Nephron progenitor cell (in vitro differentiated cells): ENCODE data around the gene ABCA1.

Experiments
- DNase-seq: peaks from one replicate; pipeline ENCODE4 v3.0.0; 2021
- H3K27ac Mint-ChIP-seq: 2 replicates; pipeline ENCODE4 v1.8.0; 2021; ENCODE audit warnings: mild to moderate bottlenecking, moderate library complexity, mixed read lengths
- H3K27me3 Mint-ChIP-seq: 2 replicates; pipeline ENCODE4 v1.8.0; 2021; ENCODE audit warnings: mild to moderate bottlenecking, low read depth, mixed read lengths; ENCODE audit not compliant: poor library complexity
- H3K36me3 Mint-ChIP-seq: 2 replicates; pipeline ENCODE4 v1.8.0; 2021; ENCODE audit warnings: low read depth, mixed read lengths
- H3K4me1 Mint-ChIP-seq: 2 replicates; pipeline ENCODE4 v1.8.0; 2021; ENCODE audit warnings: mixed read lengths
- H3K4me3 Mint-ChIP-seq: 2 replicates; pipeline ENCODE4 v1.8.0; 2021; ENCODE audit warnings: mild to moderate bottlenecking, moderate library complexity, mixed read lengths
- H3K9me3 Mint-ChIP-seq: 2 replicates; pipeline ENCODE4 v1.8.0; 2021; ENCODE audit warnings: mild to moderate bottlenecking, moderate library complexity, mixed read lengths
- TF ChIP-seq, protein P1 (sequence below): fragments of 200-600 bp; sonication (generic); IDR thresholded peaks from 2 replicates; pipeline ENCODE4 v1.5.0; 2021; ENCODE audit warnings: antibody characterized with exemption

ABCA1 gene

DNA sequence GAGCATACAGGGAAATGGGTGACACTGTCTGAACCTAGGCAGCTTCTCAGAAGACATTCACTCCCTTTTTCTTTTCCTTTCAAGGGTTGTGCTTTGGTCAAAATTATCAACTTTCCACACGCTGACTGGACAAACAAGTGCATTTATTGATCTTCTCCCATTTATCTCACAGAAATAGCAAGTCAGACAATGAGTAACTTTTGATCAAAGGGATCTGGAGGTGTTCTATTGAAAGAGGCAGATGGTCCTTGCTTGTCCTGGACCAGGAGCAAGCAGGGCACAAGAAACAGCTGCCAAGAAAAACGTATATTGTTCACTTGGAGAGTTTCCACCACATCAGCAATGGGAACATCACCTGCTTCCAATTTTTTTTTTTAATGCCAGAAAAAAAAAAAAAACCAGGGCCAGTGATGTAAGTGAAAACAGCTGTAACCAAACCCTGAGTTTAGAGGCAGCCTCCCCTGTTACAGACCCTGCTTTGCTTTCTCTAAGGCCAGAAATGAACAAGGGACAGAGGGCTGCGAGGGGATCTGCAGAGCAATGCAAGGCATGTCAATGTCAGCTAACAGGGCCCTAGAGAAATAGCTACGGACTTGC, 84.2 kb downstream of the ABCA1 start:
- TF ChIP-seq, protein P1, sequence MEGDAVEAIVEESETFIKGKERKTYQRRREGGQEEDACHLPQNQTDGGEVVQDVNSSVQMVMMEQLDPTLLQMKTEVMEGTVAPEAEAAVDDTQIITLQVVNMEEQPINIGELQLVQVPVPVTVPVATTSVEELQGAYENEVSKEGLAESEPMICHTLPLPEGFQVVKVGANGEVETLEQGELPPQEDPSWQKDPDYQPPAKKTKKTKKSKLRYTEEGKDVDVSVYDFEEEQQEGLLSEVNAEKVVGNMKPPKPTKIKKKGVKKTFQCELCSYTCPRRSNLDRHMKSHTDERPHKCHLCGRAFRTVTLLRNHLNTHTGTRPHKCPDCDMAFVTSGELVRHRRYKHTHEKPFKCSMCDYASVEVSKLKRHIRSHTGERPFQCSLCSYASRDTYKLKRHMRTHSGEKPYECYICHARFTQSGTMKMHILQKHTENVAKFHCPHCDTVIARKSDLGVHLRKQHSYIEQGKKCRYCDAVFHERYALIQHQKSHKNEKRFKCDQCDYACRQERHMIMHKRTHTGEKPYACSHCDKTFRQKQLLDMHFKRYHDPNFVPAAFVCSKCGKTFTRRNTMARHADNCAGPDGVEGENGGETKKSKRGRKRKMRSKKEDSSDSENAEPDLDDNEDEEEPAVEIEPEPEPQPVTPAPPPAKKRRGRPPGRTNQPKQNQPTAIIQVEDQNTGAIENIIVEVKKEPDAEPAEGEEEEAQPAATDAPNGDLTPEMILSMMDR = no peak
- peaks cover 6% of the 10 kb centered on the region for H3K27me3 Mint-ChIP-seq
- peaks cover 22% of the 10 kb centered on the region for H3K4me1 Mint-ChIP-seq
- H3K4me3 Mint-ChIP-seq = no peak overlapping the region
- no peaks in the 10 kb centered on the region for H3K9me3 Mint-ChIP-seq
- peaks cover 18% of the 10 kb centered on the region for H3K36me3 Mint-ChIP-seq
- DNase-seq = no peak
- no peak overlapping the region for H3K27ac Mint-ChIP-seq

DNA sequence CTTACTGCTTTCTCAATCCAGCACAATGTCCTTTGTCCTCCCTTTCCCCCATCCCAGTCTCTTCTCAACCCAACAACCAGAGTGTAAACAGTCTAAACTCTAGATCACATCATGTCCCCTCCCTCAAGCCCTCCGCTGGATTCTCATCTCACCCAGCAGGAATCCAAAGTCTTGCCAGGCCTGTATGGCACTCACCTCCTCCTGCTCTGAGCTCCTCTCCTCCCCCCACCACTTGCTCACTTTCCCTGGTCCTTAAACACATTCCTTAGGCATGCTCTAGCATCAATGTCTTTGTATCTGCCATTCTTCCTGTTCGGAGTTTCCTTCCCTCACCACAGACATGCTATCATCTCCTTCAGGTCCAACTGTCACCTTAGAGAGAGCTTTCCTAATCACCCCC, 85.3 kb downstream of the ABCA1 start:
- Mint-ChIP-seq H3K4me1 (peaks cover 22% of the 10 kb centered on the region), H3K27me3 (peaks cover 6% of the 10 kb centered on the region), H3K4me3 (no peak overlapping the region), H3K36me3 (peaks cover 22% of the 10 kb centered on the region), H3K27ac (peak overlapping the region; percentile 78), H3K9me3 (no peaks in the 10 kb centered on the region)
- TF ChIP-seq, protein P1 = no peak
- no peak for DNase-seq

DNA sequence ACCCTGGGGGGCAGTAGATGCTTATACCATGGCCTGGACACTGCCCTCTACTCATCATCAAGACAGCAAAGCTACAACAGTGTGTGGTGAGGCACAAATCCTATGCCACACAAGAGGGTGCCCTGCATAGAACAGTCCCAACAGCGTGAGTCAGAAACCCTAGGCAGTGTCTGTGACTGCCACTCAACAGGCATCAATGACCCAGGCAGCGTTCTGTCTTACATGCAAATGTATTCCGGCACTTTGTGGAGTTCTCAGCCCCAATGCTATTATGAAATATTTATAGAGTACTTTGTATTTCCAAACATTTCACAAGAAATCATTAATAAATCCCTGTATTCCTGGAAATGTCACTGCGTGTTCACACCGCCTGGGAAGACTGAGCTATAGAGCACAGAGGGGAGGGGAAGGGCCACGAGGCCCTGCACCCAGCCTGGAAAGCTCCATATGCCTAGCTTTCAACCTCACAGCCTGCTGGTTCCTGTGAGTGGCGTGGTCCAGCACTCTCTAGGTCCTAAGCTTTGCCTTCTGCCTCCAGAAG, 86.3 kb downstream of the ABCA1 start:
- no peak for DNase-seq
- Mint-ChIP-seq H3K27me3 (peaks cover 6% of the 10 kb centered on the region), H3K4me3 (no peak overlapping the region), H3K4me1 (peaks cover 25% of the 10 kb centered on the region), H3K27ac (peak overlapping the region; percentile 44), H3K9me3 (no peaks in the 10 kb centered on the region), H3K36me3 (peaks cover 32% of the 10 kb centered on the region)
- TF ChIP-seq, protein P1 = no peak

DNA sequence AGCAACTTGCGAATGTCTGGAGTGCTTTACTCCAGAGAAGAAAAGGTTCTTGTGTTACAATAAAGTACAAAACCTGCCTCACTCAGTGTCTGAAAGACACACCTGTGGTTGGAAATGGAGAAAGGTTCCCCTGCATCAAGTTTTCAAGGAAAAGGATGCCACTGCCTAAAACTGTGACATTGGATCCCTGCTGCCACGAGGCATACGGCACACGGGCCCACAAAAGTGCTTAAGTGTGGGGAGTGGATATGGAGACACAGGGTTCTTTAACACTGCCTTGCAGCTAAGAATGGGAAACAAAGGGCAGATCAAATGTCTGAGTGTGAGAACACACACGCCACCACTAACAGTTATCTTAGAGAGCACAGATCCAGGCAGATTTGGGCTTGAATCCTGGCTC, 89.0 kb downstream of the ABCA1 start:
- Mint-ChIP-seq H3K4me3 (no peak overlapping the region), H3K27ac (no peak overlapping the region), H3K36me3 (peaks cover 50% of the 10 kb centered on the region), H3K9me3 (no peaks in the 10 kb centered on the region), H3K27me3 (peaks cover 9% of the 10 kb centered on the region), H3K4me1 (peaks cover 31% of the 10 kb centered on the region)
- no peak for DNase-seq
- TF ChIP-seq, protein P1 = no peak

DNA sequence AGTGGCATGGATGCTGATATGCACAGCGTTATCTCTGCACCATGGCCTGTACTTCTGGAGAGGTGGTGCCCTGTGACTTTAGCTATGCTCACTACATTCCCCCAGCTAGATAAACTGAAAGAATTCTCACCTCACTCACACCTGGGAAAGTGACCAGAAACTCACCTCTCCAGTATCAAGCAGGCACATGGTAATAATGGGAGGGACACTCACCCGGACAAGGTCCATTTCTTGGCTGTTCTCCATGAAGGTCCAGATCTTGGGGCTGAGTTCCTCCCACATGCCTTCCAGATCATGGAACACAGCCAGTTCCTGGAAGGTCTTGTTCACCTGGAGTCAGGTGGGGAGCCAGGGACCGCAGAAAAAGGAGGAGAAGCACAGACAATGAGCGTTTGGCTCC, 91.2 kb downstream of the ABCA1 start:
- no peak overlapping the region for H3K27ac Mint-ChIP-seq
- DNase-seq = no peak
- H3K9me3 Mint-ChIP-seq = no peaks in the 10 kb centered on the region
- H3K27me3 Mint-ChIP-seq = peaks cover 3% of the 10 kb centered on the region
- TF ChIP-seq, protein P1 = no peak
- H3K36me3 Mint-ChIP-seq = peaks cover 60% of the 10 kb centered on the region
- peaks cover 18% of the 10 kb centered on the region for H3K4me1 Mint-ChIP-seq
- no peak overlapping the region for H3K4me3 Mint-ChIP-seq

DNA sequence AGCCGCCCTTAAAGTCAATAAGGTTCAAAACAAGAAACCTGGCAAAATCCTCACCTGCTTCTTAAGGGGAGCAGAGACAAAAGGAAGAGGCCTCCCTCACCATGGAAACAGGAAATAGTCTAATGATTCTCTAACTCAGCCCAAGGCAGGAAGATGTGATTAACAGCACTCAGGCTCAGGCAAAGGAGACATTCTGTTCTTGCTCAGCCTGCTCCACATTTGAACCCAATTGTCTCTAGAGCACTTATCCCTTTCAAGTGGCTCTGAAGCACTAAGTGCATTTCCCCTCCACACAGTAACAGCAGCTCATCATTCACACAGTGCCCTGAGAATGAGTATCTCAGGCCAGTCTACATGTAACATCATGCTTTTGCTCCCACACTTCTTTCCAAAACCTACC, 91.7 kb downstream of the ABCA1 start:
- Mint-ChIP-seq H3K27ac (no peak overlapping the region), H3K4me3 (no peak overlapping the region), H3K9me3 (no peaks in the 10 kb centered on the region), H3K36me3 (peaks cover 65% of the 10 kb centered on the region), H3K27me3 (peaks cover 3% of the 10 kb centered on the region), H3K4me1 (peaks cover 18% of the 10 kb centered on the region)
- TF ChIP-seq, protein P1 = no peak
- DNase-seq = no peak
